Pancreas (tissue), 10 donors: ENCODE measurements around the gene SS18L1. TPM values are rescaled to one million over a fixed set of nuclear protein-coding genes. Genes with fewer than 3 reads are reported as not detected.

Experiments used
- ATAC-seq, 4 donors: fragments of 200-7000 bp; cut with Tn5 transposase; one replicate each; pipeline versions ENCODE4 v1.8.0 to v1.9.1; 2020; ENCODE audit warnings: mild to moderate bottlenecking in 4 of 4, moderate library complexity in 4 of 4
- DNase-seq, 6 donors: peaks; one replicate each; pipeline ENCODE4 v3.0.0-alpha.2; 2020
- FAIRE-seq: peaks from 2 replicates; lab custom pipeline; 2012; peaks lifted over from hg19 to GRCh38; lab: Jason Lieb, UNC
- H3K27ac ChIP-seq, 4 donors: fragments of 200-600 bp; sonication (generic); 1 replicate in 3 of 4; 2 replicates in 1 of 4; pipeline versions ENCODE4 v1.5.0 to v1.8.0; 2020
- H3K27me3 ChIP-seq, 4 donors: fragments of 200-600 bp; one replicate each; pipeline ENCODE4 v1.8.0; 2021
- H3K36me3 ChIP-seq, 3 donors: fragments of 200-600 bp; sonication (generic) in 1 of 3; one replicate each; pipeline versions ENCODE4 v1.5.0 to v1.8.0; 2020 to 2021
- H3K4me1 ChIP-seq, 3 donors: fragments of 200-600 bp; one replicate each; pipeline ENCODE4 v1.8.0; 2021
- H3K4me3 ChIP-seq, 4 donors: fragments of 200-600 bp; sonication (generic) in 2 of 4; one replicate each; pipeline versions ENCODE4 v1.5.0 to v1.8.0; 2020 to 2021
- H3K9me3 ChIP-seq, 4 donors: fragments of 200-600 bp; one replicate each; pipeline ENCODE4 v1.8.0; 2021
- CTCF ChIP-seq, 4 donors: fragments of 200-600 bp; sonication (generic) in 3 of 4; IDR thresholded peaks; one replicate each; pipeline versions ENCODE4 v1.5.0 to v1.8.0; 2021; ENCODE audit warnings: antibody characterized with exemption in 4 of 4
- WGBS, 2 donors: extraction: QIAGEN DNeasy Blood & Tissue Kit; methylation state at CpG; one replicate each; pipeline ENCODE4 v1.1.7; 2013; 5-methylcytosine and 5-hydroxymethylcytosine counted together
- intact Hi-C, 3 donors: fragments of 100-400 bp; cut with DNase I; formaldehyde crosslinking; loops; one replicate each; pipeline versions ENCODE4 v1.11.1 to v1.14.2; 2022
- polyA plus RNA-seq, 2 donors: library from polyadenylated mRNA; stranded (reverse); fragments of 200-250 nt; gene quantifications; one replicate each; pipeline ENCODE4 v1.2.3, GENCODE V29; 2013
- total RNA-seq, 6 donors: library from RNA; stranded (reverse); fragmentation: NEBNext Ultra II Directional in 4 of 6; extraction: Animal tissue kit (Norgen Biotek cat#: 25700) in 4 of 6; gene quantifications; one replicate each; pipeline versions ENCODE4 v1.2.1 to v1.2.4, GENCODE V29; 2021 to 2023
- donor health status: healthy with polysubstance abuse.
- donor health status: DM: no; HTN: no; CAD: no; lungs with moderate emphysema.
- donor health status: DM: no; HTN: no; CAD: no.
- donor health status: control.
- donor health status: control.
- donor health status: Bipolar disorder and iron deficiency.
- donor health status: DM: yes; HTN: yes; CAD: no.
- donor health status: DM: no; HTN: no; CAD: no.
- donor health status: DM: no; HTN: no; CAD: no.
- donor health status: DM: yes; HTN: yes; CAD: no.

SS18L1 gene
- total and polyA plus RNA-seq, 8 donors, result 6.6 to 19.3 (median 8.4) TPM

- DNase-seq, result no peak
- H3K27ac ChIP-seq, result no peak overlapping the region
- no peaks in the 10 kb centered on the region for H3K36me3 ChIP-seq
- no peak for TF ChIP-seq CTCF (IDR thresholded peaks at IDR 0.05)
- H3K4me3 ChIP-seq, result no peak overlapping the region
- FAIRE-seq, result no peak
- peaks cover 0 to 9% (median 6%) of the 10 kb centered on the region in 3 donors for H3K4me1 ChIP-seq
- H3K9me3 ChIP-seq, result no peaks in the 10 kb centered on the region
- H3K27me3 ChIP-seq, result no peaks in the 10 kb centered on the region
- no peak for ATAC-seq
- WGBS, 2 donors, result 89 to 90% methylated on average over 7 of the region's 7 CpGs
- intact Hi-C loops, result no loop called here
Measured at GRCh38 chr20:62228982-62229545, 85.5 kb downstream of the SS18L1 start.

- 66 to 81% methylated on average over 4 of the region's 4 CpGs for WGBS, 2 donors
Measured at GRCh38 chr20:62229667-62230066, 86.1 kb downstream of the SS18L1 start.

GRCh38 chr20:62230276-62230675 is 86.7 kb downstream of the SS18L1 start:
- no peak for ATAC-seq
- Histone ChIP-seq H3K27ac (no peak overlapping the region), H3K4me1 (peaks cover 6 to 19% (median 6%) of the 10 kb centered on the region in 3 donors), H3K4me3 (no peak overlapping the region), H3K27me3 (no peaks in the 10 kb centered on the region), H3K36me3 (no peaks in the 10 kb centered on the region), H3K9me3 (no peaks in the 10 kb centered on the region)
- no peak for DNase-seq
- no peak for TF ChIP-seq CTCF (IDR thresholded peaks at IDR 0.05)
- intact Hi-C loops, result no loop called here
- FAIRE-seq, result no peak
- WGBS, 2 donors, result 93% methylated on average over 2 of the region's 2 CpGs

More at GRCh38 chr20:62229667-62230066, 86.1 kb downstream of the SS18L1 start:
- intact Hi-C loops, result no loop called here
- TF ChIP-seq CTCF (IDR thresholded peaks at IDR 0.05), result no peak
- ATAC-seq (no peak), FAIRE-seq (no peak), DNase-seq (no peak)
- Histone ChIP-seq H3K4me3 (no peak overlapping the region), H3K4me1 (peaks cover 3 to 14% (median 6%) of the 10 kb centered on the region in 3 donors), H3K36me3 (no peaks in the 10 kb centered on the region), H3K27me3 (no peaks in the 10 kb centered on the region), H3K9me3 (no peaks in the 10 kb centered on the region), H3K27ac (no peak overlapping the region)

GRCh38 chr20:62230696-62231095 is 87.1 kb downstream of the SS18L1 start:
- ATAC-seq (no peak), FAIRE-seq (no peak), DNase-seq (peak in 1 of 6 donors; percentile 56)
- H3K9me3 ChIP-seq, result no peaks in the 10 kb centered on the region
- no peak for TF ChIP-seq CTCF (IDR thresholded peaks at IDR 0.05)
- 87 to 92% methylated on average over 10 of the region's 10 CpGs for WGBS, 2 donors
- H3K27me3 ChIP-seq, result no peaks in the 10 kb centered on the region
- peaks cover 6 to 19% (median 6%) of the 10 kb centered on the region in 3 donors for H3K4me1 ChIP-seq
- intact Hi-C loops, result no loop called here
- no peaks in the 10 kb centered on the region for H3K36me3 ChIP-seq
- no peak overlapping the region for H3K27ac ChIP-seq
- no peak overlapping the region for H3K4me3 ChIP-seq

GRCh38 chr20:62231292-62231691 is 87.7 kb downstream of the SS18L1 start:
- no peak overlapping the region for H3K4me3 ChIP-seq
- no peaks in the 10 kb centered on the region for H3K27me3 ChIP-seq
- ATAC-seq, result no peak
- 83 to 97% methylated on average over 6 of the region's 6 CpGs for WGBS, 2 donors
- peak in 1 of 6 donors; percentile 28 for DNase-seq
- no peaks in the 10 kb centered on the region for H3K36me3 ChIP-seq
- peaks cover 6 to 19% (median 6%) of the 10 kb centered on the region in 3 donors for H3K4me1 ChIP-seq
- intact Hi-C loops, result no loop called here
- no peak overlapping the region for H3K27ac ChIP-seq
- no peaks in the 10 kb centered on the region for H3K9me3 ChIP-seq
- no peak for FAIRE-seq
- TF ChIP-seq CTCF (IDR thresholded peaks at IDR 0.05), result no peak
